ENCODE measurements around the gene ANGEL1.

The ANGEL1 gene

GRCh38 chr14:76776428-76777251 lies 36.0 kb downstream of the ANGEL1 start:
- peak; percentile 42 for DNase-seq
- H3K27ac ChIP-seq: no peak overlapping the region
- no peaks in the 10 kb centered on the region for H3K27me3 ChIP-seq (ENCODE audit: insufficient read depth, low read depth, severe bottlenecking)
- H3K4me3 ChIP-seq (ENCODE audit: low read depth, low read length): no peak overlapping the region
- H3K9me3 ChIP-seq (ENCODE audit: severe bottlenecking): no peaks in the 10 kb centered on the region
- TF ChIP-seq CTCF (IDR thresholded peaks at IDR 0.05; ENCODE audit: low read depth, low read length): peak; percentile 39; the same call in 1 of the 2 replicates
- H3K36me3 ChIP-seq: no peaks in the 10 kb centered on the region; the same call in 1 of the 2 replicates

- DNase-seq: no peak
- no peaks in the 10 kb centered on the region for H3K27me3 ChIP-seq (ENCODE audit: insufficient read depth, low read depth, severe bottlenecking)
- no peak overlapping the region for H3K4me3 ChIP-seq (ENCODE audit: low read depth, low read length)
- H3K9me3 ChIP-seq (ENCODE audit: severe bottlenecking): no peaks in the 10 kb centered on the region
- no peaks in the 10 kb centered on the region for H3K36me3 ChIP-seq
- no peak overlapping the region for H3K27ac ChIP-seq
- TF ChIP-seq CTCF (IDR thresholded peaks at IDR 0.05; ENCODE audit: low read depth, low read length): no peak
These were observed 36.8 kb downstream of the ANGEL1 start for GRCh38 chr14:76775695-76776427.

- Histone ChIP-seq H3K27ac (no peak overlapping the region), H3K36me3 (no peaks in the 10 kb centered on the region), H3K4me3 (ENCODE audit: low read depth, low read length) (no peak overlapping the region), H3K9me3 (ENCODE audit: severe bottlenecking) (no peaks in the 10 kb centered on the region), H3K27me3 (ENCODE audit: insufficient read depth, low read depth, severe bottlenecking) (no peaks in the 10 kb centered on the region)
- no peak for TF ChIP-seq CTCF (IDR thresholded peaks at IDR 0.05; ENCODE audit: low read depth, low read length)
- no peak for DNase-seq
These were observed 37.6 kb downstream of the ANGEL1 start for GRCh38 chr14:76774821-76775694.

- no peak for DNase-seq
- no peak for TF ChIP-seq CTCF (IDR thresholded peaks at IDR 0.05; ENCODE audit: low read depth, low read length)
- H3K27me3 ChIP-seq (ENCODE audit: insufficient read depth, low read depth, severe bottlenecking): no peaks in the 10 kb centered on the region
- no peaks in the 10 kb centered on the region for H3K9me3 ChIP-seq (ENCODE audit: severe bottlenecking)
- no peaks in the 10 kb centered on the region for H3K36me3 ChIP-seq
- H3K27ac ChIP-seq: no peak overlapping the region
- H3K4me3 ChIP-seq (ENCODE audit: low read depth, low read length): no peak overlapping the region
These were observed 38.5 kb downstream of the ANGEL1 start for GRCh38 chr14:76773956-76774820.
